ENCODE results near the gene RPS2.

Gene RPS2

GRCh38 chr16:1944612-1945199 is 19.9 kb downstream of the RPS2 start:
- Histone ChIP-seq H3K9ac (ENCODE audit: low read length) (no peak overlapping the region), H2AFZ (ENCODE audit: low read length) (no peak overlapping the region), H3F3A (ENCODE audit: insufficient read depth, low read length) (no peaks in the 10 kb centered on the region), H4K20me1 (ENCODE audit: insufficient read depth, low read length) (no peaks in the 10 kb centered on the region), H3K4me2 (ENCODE audit: low read length) (no peak overlapping the region), H3K27me3 (ENCODE audit: insufficient read depth, low read length) (0 out of 2 replicates have a peak, but pooled peaks cover 6% of the 10 kb centered on the region), H3K27ac (ENCODE audit: low read depth, low read length, poor library complexity, severe bottlenecking) (no peak overlapping the region), H3K79me2 (ENCODE audit: insufficient read depth, low read length) (no peaks in the 10 kb centered on the region), H3K9me3 (ENCODE audit: low read length) (no peaks in the 10 kb centered on the region), H3K4me1 (ENCODE audit: insufficient read depth, low read length, severe bottlenecking) (peaks cover 14% of the 10 kb centered on the region), H3K9me2 (ENCODE audit: low read depth, low read length) (no peaks in the 10 kb centered on the region), H3K4me3 (ENCODE audit: low read depth, low read length, poor library complexity, severe bottlenecking) (no peak overlapping the region), H3K36me3 (ENCODE audit: insufficient read depth, low read length) (no peaks in the 10 kb centered on the region)
- TF ChIP-seq CTCF (IDR thresholded peaks at IDR 0.05; ENCODE audit: low read length) (no peak), EZH2 (IDR thresholded peaks at IDR 0.05; ENCODE audit: borderline replicate concordance, low read length) (no peak)

GRCh38 chr16:1942810-1943726 is 21.6 kb downstream of the RPS2 start, which contains the start of gene MSRB1:
Gene MSRB1 (minus strand): TSS chr16:1943199. CDS start chr16:1943156, 43 bp downstream.
- Histone ChIP-seq H3K27ac (ENCODE audit: low read depth, low read length, poor library complexity, severe bottlenecking) (peak within 1 kb of the TSS; percentile 40), H3K9ac (ENCODE audit: low read length) (peak within 1 kb of the TSS; percentile 78)

More at GRCh38 chr16:1942810-1943726, 21.6 kb downstream of the RPS2 start, which contains the start of gene MSRB1:
- Histone ChIP-seq H3K4me1 (ENCODE audit: insufficient read depth, low read length, severe bottlenecking) (peaks cover 14% of the 10 kb centered on the region), H3K9me3 (ENCODE audit: low read length) (no peaks in the 10 kb centered on the region), H3K4me2 (ENCODE audit: low read length) (peak within 1 kb of the TSS; percentile 78), H3K9me2 (ENCODE audit: low read depth, low read length) (no peaks in the 10 kb centered on the region), H3K79me2 (ENCODE audit: insufficient read depth, low read length) (no peaks in the 10 kb centered on the region), H3K27me3 (ENCODE audit: insufficient read depth, low read length) (0 out of 2 replicates have a peak, but pooled peaks cover 6% of the 10 kb centered on the region), H2AFZ (ENCODE audit: low read length) (no peak within 1 kb of the TSS), H4K20me1 (ENCODE audit: insufficient read depth, low read length) (no peaks in the 10 kb centered on the region), H3K36me3 (ENCODE audit: insufficient read depth, low read length) (peaks cover 6% of the 10 kb centered on the region; the same call in 1 of the 2 replicates), H3F3A (ENCODE audit: insufficient read depth, low read length) (no peaks in the 10 kb centered on the region), H3K4me3 (ENCODE audit: low read depth, low read length, poor library complexity, severe bottlenecking) (peak within 1 kb of the TSS; percentile 77)
- no peak for TF ChIP-seq EZH2 (IDR thresholded peaks at IDR 0.05; ENCODE audit: borderline replicate concordance, low read length)
- TF ChIP-seq CTCF (IDR thresholded peaks at IDR 0.05; ENCODE audit: low read length), result no peak; the same call in 1 of the 2 replicates

All from OCI-LY1 (cell line).